Mucosa of descending colon (tissue), 3 donors: ENCODE data around the gene RAC2. TPM values are rescaled to one million over a fixed set of nuclear protein-coding genes. Genes with fewer than 3 reads are reported as not detected.

ENCODE experiments used
- ATAC-seq: fragments of 200-7000 bp; cut with Tn5 transposase; one replicate; pipeline ENCODE4 v1.9.1; 2020; ENCODE audit warnings: mild to moderate bottlenecking, moderate library complexity
- DNase-seq, 3 donors: peaks; one replicate each; pipeline ENCODE4 v3.0.0-alpha.2; 2020
- H3K36me3 ChIP-seq: fragments of 200-600 bp; one replicate; pipeline ENCODE4 v1.8.0; 2021; ENCODE audit warnings: low read depth, mild to moderate bottlenecking
- H3K4me1 ChIP-seq: fragments of 200-600 bp; one replicate; pipeline ENCODE4 v1.8.0; 2021; ENCODE audit warnings: low read depth, mild to moderate bottlenecking
- H3K4me3 ChIP-seq: fragments of 200-600 bp; one replicate; pipeline ENCODE4 v1.8.0; 2021; ENCODE audit warnings: mild to moderate bottlenecking
- H3K9me3 ChIP-seq: fragments of 200-600 bp; one replicate; pipeline ENCODE4 v1.8.0; 2021; ENCODE audit warnings: mild to moderate bottlenecking
- intact Hi-C, 2 donors: fragments of 100-400 bp; cut with DNase I in 1 of 2; cut with micrococcal nuclease in 1 of 2; formaldehyde crosslinking; loops; one replicate each; pipeline versions ENCODE4 v1.11.0 to v1.11.1; 2022; cut with DNase I, micrococcal nuclease
- total RNA-seq, 3 donors: library from RNA; stranded (reverse); fragmentation: NEBNext Ultra II Directional in 2 of 3; extraction: Animal tissue kit (Norgen Biotek cat#: 25700) in 2 of 3; gene quantifications; one replicate each; pipeline versions ENCODE4 v1.2.1 to v1.2.4, GENCODE V29; 2021 to 2023
- TF ChIP-seq, protein P1 (sequence below): fragments of 200-600 bp; IDR thresholded peaks from one replicate; pipeline ENCODE4 v1.8.0; 2022; ENCODE audit warnings: antibody characterized with exemption, mild to moderate bottlenecking
- donor health status: DM: no; HTN: no; CAD: no; lungs with moderate emphysema.
- donor health status: DM: no; HTN: no; CAD: no.
- donor health status: DM: no; HTN: yes; CAD: no.

The RAC2 gene
- total RNA-seq, 3 donors from 2014 or later, result 15.3 to 26.8 (median 16.4) TPM

DNA sequence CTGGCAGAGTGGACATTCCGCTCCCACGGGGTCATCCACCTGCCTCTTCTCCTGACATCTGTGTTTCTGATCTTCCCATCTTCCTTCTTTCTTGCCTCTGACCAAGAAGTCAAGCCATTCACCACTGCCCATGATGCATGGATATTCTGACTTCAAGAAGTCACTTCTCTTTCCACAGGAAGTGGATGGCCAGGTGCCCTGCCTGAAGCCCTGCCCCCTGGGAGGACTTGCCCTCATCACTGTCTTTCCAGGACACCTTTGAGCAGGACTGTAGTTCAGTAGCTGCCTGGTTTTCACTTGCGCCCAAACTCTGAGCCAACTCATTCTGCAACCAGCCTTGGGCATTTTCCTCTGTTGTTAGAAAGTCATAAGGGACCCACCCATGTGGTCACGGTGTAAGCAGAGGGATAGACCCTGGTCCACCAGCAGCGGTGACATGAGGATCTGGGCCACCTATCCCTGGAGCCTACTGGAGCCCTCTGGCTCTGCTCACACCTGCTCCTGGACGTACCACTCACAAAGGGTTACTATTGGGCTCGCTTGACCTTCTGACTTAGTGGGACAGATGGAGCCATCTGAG, 45.2 kb upstream of the RAC2 start:
- no peak for ATAC-seq
- no peak for DNase-seq
- Histone ChIP-seq H3K9me3 (no peaks in the 10 kb centered on the region), H3K4me1 (no peaks in the 10 kb centered on the region), H3K36me3 (no peaks in the 10 kb centered on the region), H3K4me3 (no peak overlapping the region)
- intact Hi-C loops, result no loop called here
- TF ChIP-seq, protein P1, sequence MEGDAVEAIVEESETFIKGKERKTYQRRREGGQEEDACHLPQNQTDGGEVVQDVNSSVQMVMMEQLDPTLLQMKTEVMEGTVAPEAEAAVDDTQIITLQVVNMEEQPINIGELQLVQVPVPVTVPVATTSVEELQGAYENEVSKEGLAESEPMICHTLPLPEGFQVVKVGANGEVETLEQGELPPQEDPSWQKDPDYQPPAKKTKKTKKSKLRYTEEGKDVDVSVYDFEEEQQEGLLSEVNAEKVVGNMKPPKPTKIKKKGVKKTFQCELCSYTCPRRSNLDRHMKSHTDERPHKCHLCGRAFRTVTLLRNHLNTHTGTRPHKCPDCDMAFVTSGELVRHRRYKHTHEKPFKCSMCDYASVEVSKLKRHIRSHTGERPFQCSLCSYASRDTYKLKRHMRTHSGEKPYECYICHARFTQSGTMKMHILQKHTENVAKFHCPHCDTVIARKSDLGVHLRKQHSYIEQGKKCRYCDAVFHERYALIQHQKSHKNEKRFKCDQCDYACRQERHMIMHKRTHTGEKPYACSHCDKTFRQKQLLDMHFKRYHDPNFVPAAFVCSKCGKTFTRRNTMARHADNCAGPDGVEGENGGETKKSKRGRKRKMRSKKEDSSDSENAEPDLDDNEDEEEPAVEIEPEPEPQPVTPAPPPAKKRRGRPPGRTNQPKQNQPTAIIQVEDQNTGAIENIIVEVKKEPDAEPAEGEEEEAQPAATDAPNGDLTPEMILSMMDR, result no peak

DNA sequence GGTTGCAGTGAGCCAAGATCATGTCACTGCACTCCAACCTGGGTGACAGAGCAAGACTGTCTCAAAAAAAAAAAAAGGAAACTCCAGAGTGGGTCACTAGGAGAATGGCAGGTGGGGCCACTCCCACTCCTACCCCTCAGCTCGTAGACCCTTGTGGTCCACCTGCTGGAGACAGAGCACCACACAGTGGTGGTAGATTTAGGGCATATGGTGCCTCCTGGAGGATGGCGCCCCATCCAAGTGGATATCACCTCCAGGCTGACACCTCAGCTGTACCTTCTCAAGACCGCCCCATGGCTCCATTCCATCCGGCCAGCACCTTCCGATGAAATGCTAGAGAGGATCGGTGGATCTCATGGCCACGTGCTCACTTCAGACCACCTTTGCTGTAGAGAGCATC, 44.5 kb upstream of the RAC2 start:
- intact Hi-C loops, result no loop called here
- TF ChIP-seq, protein P1, result no peak

DNA sequence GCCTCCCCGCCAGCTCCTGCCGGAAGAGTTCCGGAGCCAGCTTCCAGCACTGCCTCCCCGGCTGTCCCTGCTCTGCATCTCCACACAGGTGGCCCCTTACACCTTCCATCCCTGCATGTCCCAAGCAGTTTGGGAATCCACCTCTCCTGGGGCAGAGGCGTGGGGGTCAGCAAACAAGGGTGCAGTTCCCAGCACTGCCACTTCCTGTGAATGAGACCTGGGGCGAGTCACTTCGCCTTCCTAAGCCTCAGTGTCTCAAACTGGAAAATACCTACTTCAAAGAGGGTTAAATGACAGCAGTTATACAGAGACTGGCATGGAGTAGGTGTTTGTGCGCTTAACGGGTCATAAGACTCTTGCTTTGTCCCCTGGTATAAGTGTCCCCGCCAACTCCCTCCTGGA, 43.5 kb upstream of the RAC2 start:
- Histone ChIP-seq H3K9me3 (no peaks in the 10 kb centered on the region), H3K4me1 (no peaks in the 10 kb centered on the region), H3K4me3 (no peak overlapping the region), H3K36me3 (no peaks in the 10 kb centered on the region)
- ATAC-seq, result no peak
- intact Hi-C loops, result no loop called here
- TF ChIP-seq, protein P1, result no peak
- peak in 1 of 3 donors; percentile 12 for DNase-seq

More for the DNA sequence above, 44.5 kb upstream of the RAC2 start:
- Histone ChIP-seq H3K36me3 (no peaks in the 10 kb centered on the region), H3K4me1 (no peaks in the 10 kb centered on the region), H3K4me3 (no peak overlapping the region), H3K9me3 (no peaks in the 10 kb centered on the region)
- DNase-seq, result no peak
- no peak for ATAC-seq

DNA sequence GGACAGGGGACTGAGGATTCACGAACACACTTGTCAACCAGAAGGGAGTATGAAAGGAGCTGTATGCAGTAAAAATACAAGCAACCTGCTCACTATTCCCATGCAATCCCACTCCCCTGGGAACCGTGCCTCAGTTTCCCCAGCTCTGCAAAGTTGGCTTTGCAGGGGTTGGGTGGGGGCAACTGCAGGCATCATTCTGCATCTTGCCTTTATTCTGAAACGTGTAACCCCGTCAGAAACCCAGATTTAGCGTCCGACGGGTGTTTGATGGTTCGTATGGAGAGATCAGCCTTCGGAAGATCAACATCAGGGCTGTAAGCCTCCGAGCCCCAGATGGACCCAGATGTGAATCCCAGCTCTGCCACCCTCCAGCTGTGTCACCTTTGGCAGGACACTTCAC, 41.9 kb upstream of the RAC2 start:
- TF ChIP-seq, protein P1, result no peak
- intact Hi-C loops, result no loop called here
- ATAC-seq, result no peak

DNA sequence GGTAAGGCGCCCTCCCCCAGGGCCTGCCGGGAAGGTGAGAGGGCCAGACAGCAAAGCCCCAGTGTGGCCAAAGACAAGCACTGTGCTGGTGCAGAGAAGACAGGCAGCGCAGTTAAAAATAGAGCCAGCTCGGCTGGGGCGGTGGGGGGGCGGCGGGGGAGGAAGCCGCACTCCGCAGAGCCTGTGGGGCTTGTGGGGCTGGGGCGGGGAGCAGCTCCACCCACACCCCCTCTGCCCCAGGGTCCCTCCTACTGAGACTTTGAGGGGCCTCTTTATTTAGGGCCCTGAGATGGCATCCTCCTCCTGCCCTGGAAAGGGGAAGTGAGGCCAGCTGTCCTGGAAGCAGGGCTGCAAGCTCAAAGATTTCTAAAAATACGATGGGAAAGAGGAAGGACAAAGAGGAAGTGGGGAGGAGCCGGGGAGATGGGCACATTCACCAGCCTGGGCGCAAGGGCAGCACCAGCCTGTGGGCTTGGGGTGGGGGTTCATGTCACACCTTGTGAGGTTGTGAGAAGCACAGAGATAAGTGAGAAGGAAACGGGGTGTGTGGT, 40.8 kb upstream of the RAC2 start:
- DNase-seq (peak; percentile 45 to 79 (median 52)), ATAC-seq (peak; percentile 65)
- Histone ChIP-seq H3K36me3 (no peaks in the 10 kb centered on the region), H3K4me1 (no peaks in the 10 kb centered on the region), H3K4me3 (no peak overlapping the region), H3K9me3 (no peaks in the 10 kb centered on the region)
- TF ChIP-seq, protein P1, result no peak
- intact Hi-C loops, result no loop called here

More for the DNA sequence above, 41.9 kb upstream of the RAC2 start:
- Histone ChIP-seq H3K36me3 (no peaks in the 10 kb centered on the region), H3K4me1 (no peaks in the 10 kb centered on the region), H3K9me3 (no peaks in the 10 kb centered on the region), H3K4me3 (no peak overlapping the region)
- DNase-seq, result peak in 1 of 3 donors; percentile 8
